Lung (tissue), 12 donors: Measurements from ENCODE around the gene KLF6. TPM values are rescaled to one million over a fixed set of nuclear protein-coding genes. Genes with fewer than 3 reads are reported as not detected.

Source experiments
- ATAC-seq: fragments of 200-7000 bp; cut with Tn5 transposase; one replicate; pipeline ENCODE4 v1.9.1; 2020; ENCODE audit warnings: moderate number of reproducible peaks; ENCODE audit not compliant: insufficient read depth, low FRiP score
- DNase-seq, 3 donors: peaks; one replicate each; pipeline ENCODE4 v3.0.0-alpha.2; 2013 to 2017
- H3K27ac ChIP-seq, 2 donors: one replicate each; pipeline ENCODE4 v1.5.1; 2013; ENCODE audit warnings: mild to moderate bottlenecking in 2 of 2, moderate library complexity in 2 of 2, control low read depth in 1 of 2, inconsistent platforms in 1 of 2, low read depth in 1 of 2, low read length in 1 of 2
- H3K27me3 ChIP-seq, 3 donors: one replicate each; pipeline ENCODE4 v1.5.1; 2013; ENCODE audit warnings: low read length in 2 of 3; ENCODE audit not compliant: control insufficient read depth in 3 of 3, insufficient read depth in 3 of 3
- H3K36me3 ChIP-seq, 4 donors: one replicate each; pipeline ENCODE4 v1.5.1; 2013; ENCODE audit warnings: low read length in 4 of 4, mild to moderate bottlenecking in 1 of 4, moderate library complexity in 1 of 4; ENCODE audit not compliant: control insufficient read depth in 4 of 4, insufficient read depth in 4 of 4
- H3K4me1 ChIP-seq, 5 donors: one replicate each; pipeline ENCODE4 v1.5.1; 2013; ENCODE audit warnings: low read length in 5 of 5, mild to moderate bottlenecking in 2 of 5, moderate library complexity in 1 of 5; ENCODE audit not compliant: control insufficient read depth in 5 of 5, insufficient read depth in 5 of 5
- H3K4me3 ChIP-seq: one replicate; pipeline ENCODE4 v1.5.1; 2013; ENCODE audit warnings: mild to moderate bottlenecking, control low read depth, moderate library complexity
- H3K9ac ChIP-seq, 2 donors: one replicate each; pipeline ENCODE4 v1.5.1; 2013; ENCODE audit warnings: low read length in 2 of 2, control low read depth in 1 of 2; ENCODE audit not compliant: insufficient read depth in 1 of 2
- H3K9me3 ChIP-seq, 4 donors: one replicate each; pipeline ENCODE4 v1.5.1; 2013; ENCODE audit warnings: low read length in 3 of 4, mild to moderate bottlenecking in 1 of 4, moderate library complexity in 1 of 4; ENCODE audit not compliant: control insufficient read depth in 4 of 4, insufficient read depth in 3 of 4
- CTCF ChIP-seq: IDR thresholded peaks from 2 replicates; pipeline ENCODE4 v1.5.1; 2012; ENCODE audit warnings: mild to moderate bottlenecking; ENCODE audit errors: control extremely low read depth, extremely low read depth
- WGBS, 2 donors: extraction: QIAGEN DNeasy Blood & Tissue Kit; methylation state at CpG; one replicate each; pipeline ENCODE4 v1.1.7; 2013; 5-methylcytosine and 5-hydroxymethylcytosine counted together
- polyA plus RNA-seq, 2 donors: library from polyadenylated mRNA; stranded (reverse); fragments of 200-250 nt; gene quantifications; one replicate each; pipeline ENCODE4 v1.2.1, GENCODE V29; 2013
- total RNA-seq, 2 donors: library from RNA; depleted of rRNA in 1 of 2; stranded (reverse); fragments of >200 nt in 1 of 2; gene quantifications; one replicate each; pipeline ENCODE4 v1.2.1, GENCODE V29; 2014 to 2021
- donor health status: control.
- donor health status: control.
- donor health status: Bipolar disorder and iron deficiency.
- donor health status: healthy.
- donor health status: DM: yes; HTN: yes; CAD: no.

Gene KLF6
- total and polyA plus RNA-seq, 4 donors = 45.6 to 264 (median 160) TPM

- H3K27ac ChIP-seq = peak overlapping the region; percentile 72 to 75
- no peaks in the 10 kb centered on the region for H3K9me3 ChIP-seq
Measured at GRCh38 chr10:3750006-3750816, 34.8 kb downstream of the KLF6 start.

GRCh38 chr10:3749600-3749999, 35.4 kb downstream of the KLF6 start:
- Histone ChIP-seq H3K4me1 (peaks cover 7 to 21% (median 10%) of the 10 kb centered on the region in 5 donors), H3K9ac (no peak overlapping the region), H3K27me3 (no peaks in the 10 kb centered on the region), H3K9me3 (no peaks in the 10 kb centered on the region), H3K4me3 (no peak overlapping the region), H3K36me3 (no peaks in the 10 kb centered on the region), H3K27ac (peak overlapping the region; percentile 72 to 75)
- WGBS, 2 donors = 8 to 25% methylated on average over 9 of the region's 9 CpGs
- TF ChIP-seq CTCF = no peak
- ATAC-seq (no peak), DNase-seq (peak; percentile 68 to 91 (median 84))

More at GRCh38 chr10:3750006-3750816, 34.8 kb downstream of the KLF6 start:
- Histone ChIP-seq H3K27me3 (no peaks in the 10 kb centered on the region), H3K4me3 (no peak overlapping the region), H3K36me3 (no peaks in the 10 kb centered on the region), H3K4me1 (peaks cover 7 to 22% (median 10%) of the 10 kb centered on the region in 5 donors), H3K9ac (no peak overlapping the region)
- no peak for ATAC-seq
- 39 to 51% methylated on average over 11 of the region's 11 CpGs for WGBS, 2 donors
- no peak for TF ChIP-seq CTCF
- DNase-seq = peak; percentile 65 to 85 (median 78)

- no peaks in the 10 kb centered on the region for H3K9me3 ChIP-seq
- 97% methylated on average over 5 of the region's 5 CpGs for WGBS, 2 donors
- no peak for TF ChIP-seq CTCF
- H3K36me3 ChIP-seq = no peaks in the 10 kb centered on the region
- no peak overlapping the region for H3K4me3 ChIP-seq
- no peaks in the 10 kb centered on the region for H3K27me3 ChIP-seq
- DNase-seq (no peak), ATAC-seq (no peak)
- peaks cover 7 to 21% (median 10%) of the 10 kb centered on the region in 5 donors for H3K4me1 ChIP-seq
- no peak overlapping the region for H3K27ac ChIP-seq
- H3K9ac ChIP-seq = no peak overlapping the region
Measured at GRCh38 chr10:3749011-3749410, 36.0 kb downstream of the KLF6 start.
